ENCODE results near the gene SLC34A3. TPM values are rescaled to one million over a fixed set of nuclear protein-coding genes. Genes with fewer than 3 reads are reported as not detected.
A peak's percentile ranks its signal among the peaks of the same experiment; 100 is the strongest.

The SLC34A3 gene
- total RNA-seq, 1 donor from 2014 or later, result not detected

DNA sequence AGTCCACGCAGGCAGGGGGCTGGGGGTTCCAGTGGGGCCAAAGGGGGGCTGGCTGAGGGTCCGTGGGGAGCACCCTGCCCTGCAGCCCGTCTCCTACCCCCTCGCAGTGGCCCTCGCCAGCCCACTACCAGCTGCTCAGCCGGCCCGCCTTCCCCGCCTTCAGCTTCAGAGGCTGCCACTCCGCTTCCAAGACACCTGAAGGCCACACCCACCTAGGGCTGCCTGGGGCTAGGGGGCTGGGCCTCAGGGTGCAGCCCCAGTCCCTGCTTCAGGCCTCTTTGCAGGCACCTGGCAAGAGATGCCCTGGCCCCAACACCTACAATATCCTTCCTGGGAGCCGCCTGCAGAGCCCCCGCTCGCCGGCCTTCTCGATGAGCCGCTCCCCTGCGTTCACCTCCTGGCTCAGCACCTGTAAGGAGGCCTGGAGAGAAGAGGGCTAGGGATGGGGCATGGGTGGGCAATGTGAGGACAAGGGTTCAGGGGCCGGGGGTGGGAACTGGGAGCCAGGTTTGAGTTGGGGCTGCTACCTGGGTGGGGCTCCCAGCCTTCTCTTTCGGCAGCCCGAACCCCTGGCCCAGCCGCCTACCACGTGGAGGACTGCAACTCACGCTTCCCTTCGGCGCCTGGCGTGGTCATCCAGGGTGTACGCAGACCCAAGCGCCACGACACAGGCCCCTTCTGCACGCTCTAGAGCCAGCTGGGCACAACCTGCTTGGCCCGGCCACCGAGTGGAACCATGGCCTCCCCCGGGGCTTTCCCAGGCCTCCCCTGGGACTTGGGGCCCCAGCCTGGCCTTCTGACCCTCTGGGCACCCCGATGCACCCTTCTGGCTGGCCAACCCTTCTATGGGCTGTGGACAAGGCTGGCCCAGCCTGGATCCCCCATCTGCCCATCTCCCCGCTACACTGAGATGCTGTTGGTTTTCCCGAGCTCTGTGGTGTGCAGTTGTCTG lies 22.1 kb downstream of the SLC34A3 start:
- peaks cover 13% of the 10 kb centered on the region for H3K4me1 Mint-ChIP-seq (ENCODE audit: unreplicated experiment)
- peaks cover 6% of the 10 kb centered on the region for H3K27me3 Mint-ChIP-seq (ENCODE audit: unreplicated experiment)
- no peaks in the 10 kb centered on the region for H3K9me3 Mint-ChIP-seq (ENCODE audit: unreplicated experiment)
- no peak for DNase-seq (ENCODE audit: low spot score)
- no peak overlapping the region for H3K4me3 Mint-ChIP-seq (ENCODE audit: unreplicated experiment)
- TF ChIP-seq, protein P1, sequence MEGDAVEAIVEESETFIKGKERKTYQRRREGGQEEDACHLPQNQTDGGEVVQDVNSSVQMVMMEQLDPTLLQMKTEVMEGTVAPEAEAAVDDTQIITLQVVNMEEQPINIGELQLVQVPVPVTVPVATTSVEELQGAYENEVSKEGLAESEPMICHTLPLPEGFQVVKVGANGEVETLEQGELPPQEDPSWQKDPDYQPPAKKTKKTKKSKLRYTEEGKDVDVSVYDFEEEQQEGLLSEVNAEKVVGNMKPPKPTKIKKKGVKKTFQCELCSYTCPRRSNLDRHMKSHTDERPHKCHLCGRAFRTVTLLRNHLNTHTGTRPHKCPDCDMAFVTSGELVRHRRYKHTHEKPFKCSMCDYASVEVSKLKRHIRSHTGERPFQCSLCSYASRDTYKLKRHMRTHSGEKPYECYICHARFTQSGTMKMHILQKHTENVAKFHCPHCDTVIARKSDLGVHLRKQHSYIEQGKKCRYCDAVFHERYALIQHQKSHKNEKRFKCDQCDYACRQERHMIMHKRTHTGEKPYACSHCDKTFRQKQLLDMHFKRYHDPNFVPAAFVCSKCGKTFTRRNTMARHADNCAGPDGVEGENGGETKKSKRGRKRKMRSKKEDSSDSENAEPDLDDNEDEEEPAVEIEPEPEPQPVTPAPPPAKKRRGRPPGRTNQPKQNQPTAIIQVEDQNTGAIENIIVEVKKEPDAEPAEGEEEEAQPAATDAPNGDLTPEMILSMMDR (IDR thresholded peaks at IDR 0.05; ENCODE audit: unreplicated experiment), result no peak
- H3K36me3 Mint-ChIP-seq (ENCODE audit: low read depth, unreplicated experiment), result no peaks in the 10 kb centered on the region
- no peak overlapping the region for H3K27ac Mint-ChIP-seq (ENCODE audit: unreplicated experiment)

- TF ChIP-seq, protein P1 (IDR thresholded peaks at IDR 0.05; ENCODE audit: unreplicated experiment), result no peak
- no peak for DNase-seq (ENCODE audit: low spot score)
- Mint-ChIP-seq H3K27me3 (ENCODE audit: unreplicated experiment) (peaks cover 6% of the 10 kb centered on the region), H3K36me3 (ENCODE audit: low read depth, unreplicated experiment) (no peaks in the 10 kb centered on the region), H3K4me1 (ENCODE audit: unreplicated experiment) (peaks cover 13% of the 10 kb centered on the region), H3K4me3 (ENCODE audit: unreplicated experiment) (peak overlapping the region; percentile 92), H3K27ac (ENCODE audit: unreplicated experiment) (peak overlapping the region; percentile 67), H3K9me3 (ENCODE audit: unreplicated experiment) (no peaks in the 10 kb centered on the region)
Measured at GRCh38 chr9:137253717-137254623, 23.3 kb downstream of the SLC34A3 start.

- TF ChIP-seq, protein P1 (IDR thresholded peaks at IDR 0.05; ENCODE audit: unreplicated experiment), result no peak
- peak within 1 kb of the TSS; percentile 67 for H3K27ac Mint-ChIP-seq (ENCODE audit: unreplicated experiment)
- H3K4me3 Mint-ChIP-seq (ENCODE audit: unreplicated experiment), result peak within 1 kb of the TSS; percentile 95
- peaks cover 13% of the 10 kb centered on the region for H3K4me1 Mint-ChIP-seq (ENCODE audit: unreplicated experiment)
- H3K27me3 Mint-ChIP-seq (ENCODE audit: unreplicated experiment), result peaks cover 6% of the 10 kb centered on the region
- no peaks in the 10 kb centered on the region for H3K9me3 Mint-ChIP-seq (ENCODE audit: unreplicated experiment)
- DNase-seq (ENCODE audit: low spot score), result peak; percentile 90
- H3K36me3 Mint-ChIP-seq (ENCODE audit: low read depth, unreplicated experiment), result no peaks in the 10 kb centered on the region
Measured at GRCh38 chr9:137254624-137255447, 24.1 kb downstream of the SLC34A3 start, which contains the start of gene NELFB. Gene NELFB, plus strand, starts transcription at chr9:137255327.

- DNase-seq (ENCODE audit: low spot score), result no peak
- Mint-ChIP-seq H3K4me3 (ENCODE audit: unreplicated experiment) (peak overlapping the region; percentile 95), H3K36me3 (ENCODE audit: low read depth, unreplicated experiment) (no peaks in the 10 kb centered on the region), H3K27me3 (ENCODE audit: unreplicated experiment) (peaks cover 6% of the 10 kb centered on the region), H3K9me3 (ENCODE audit: unreplicated experiment) (no peaks in the 10 kb centered on the region), H3K27ac (ENCODE audit: unreplicated experiment) (no peak overlapping the region), H3K4me1 (ENCODE audit: unreplicated experiment) (peaks cover 13% of the 10 kb centered on the region)
- TF ChIP-seq, protein P1 (IDR thresholded peaks at IDR 0.05; ENCODE audit: unreplicated experiment), result no peak
Measured at GRCh38 chr9:137255448-137256114, 24.9 kb downstream of the SLC34A3 start.

Data from endothelial cell (in vitro differentiated cells).